OCI-LY1 (cell line): ENCODE data around the gene MYH16.

Experiments
- H2AFZ ChIP-seq: fragments of 200-600 bp; sonication (generic), shearing (Covaris generic); 2 replicates; pipeline ENCODE4 v1.6.0; 2014; ENCODE audit warnings: antibody characterized with exemption, mild to moderate bottlenecking, low read length
- H3F3A ChIP-seq: fragments of 200-600 bp; sonication (generic), shearing (Covaris generic); 2 replicates; pipeline ENCODE4 v1.6.0; 2014; ENCODE audit warnings: mild to moderate bottlenecking, antibody characterized with exemption, low read length, moderate library complexity; ENCODE audit not compliant: insufficient read depth
- H3K27ac ChIP-seq: fragments of 200-600 bp; sonication (generic); 2 replicates; pipeline ENCODE4 v1.5.1; 2014; ENCODE audit warnings: low read length, mixed run types, mild to moderate bottlenecking, low read depth; ENCODE audit not compliant: poor library complexity, severe bottlenecking
- H3K27me3 ChIP-seq: fragments of 200-600 bp; sonication (generic); 2 replicates; pipeline ENCODE4 v1.6.0; 2014; ENCODE audit warnings: antibody characterized with exemption, mild to moderate bottlenecking, low read length, moderate library complexity; ENCODE audit not compliant: insufficient read depth
- H3K36me3 ChIP-seq: fragments of 200-600 bp; sonication (generic); 2 replicates; pipeline ENCODE4 v1.6.1; 2014; ENCODE audit warnings: mild to moderate bottlenecking, antibody characterized with exemption, low read length, moderate library complexity, mixed read lengths; ENCODE audit not compliant: insufficient read depth
- H3K4me1 ChIP-seq: fragments of 200-600 bp; sonication (generic); 2 replicates; pipeline ENCODE4 v1.5.1; 2014; ENCODE audit warnings: mild to moderate bottlenecking, low read length, moderate library complexity; ENCODE audit not compliant: insufficient read depth, severe bottlenecking
- H3K4me2 ChIP-seq: fragments of 200-600 bp; sonication (generic), shearing (Covaris generic); 2 replicates; pipeline ENCODE4 v1.6.1; 2014; ENCODE audit warnings: low read length
- H3K4me3 ChIP-seq: fragments of 200-600 bp; sonication (generic); 2 replicates; pipeline ENCODE4 v1.5.1; 2014; ENCODE audit warnings: low read length, low read depth, mild to moderate bottlenecking, mixed read lengths; ENCODE audit not compliant: poor library complexity, severe bottlenecking
- H3K79me2 ChIP-seq: fragments of 200-600 bp; shearing (Covaris generic); 2 replicates; pipeline ENCODE4 v1.6.1; 2016; ENCODE audit warnings: mixed run types, low read length, mixed read lengths; ENCODE audit not compliant: insufficient read depth
- H3K9ac ChIP-seq: fragments of 200-600 bp; sonication (generic), shearing (Covaris generic); 2 replicates; pipeline ENCODE4 v1.6.1; 2014; ENCODE audit warnings: mild to moderate bottlenecking, low read length, mixed read lengths
- H3K9me2 ChIP-seq: fragments of 200-600 bp; sonication (generic), shearing (Covaris generic); 2 replicates; pipeline ENCODE4 v1.6.1; 2014; ENCODE audit warnings: low read depth, mild to moderate bottlenecking, low read length, mixed read lengths
- H3K9me3 ChIP-seq: fragments of 200-600 bp; shearing (Covaris generic); 2 replicates; pipeline ENCODE4 v1.6.1; 2014; ENCODE audit warnings: low read length, mixed read lengths
- H4K20me1 ChIP-seq: fragments of 200-600 bp; sonication (generic), shearing (Covaris generic); 2 replicates; pipeline ENCODE4 v1.6.0; 2016; ENCODE audit warnings: mild to moderate bottlenecking, low read length; ENCODE audit not compliant: insufficient read depth
- CTCF ChIP-seq: fragments of 200-600 bp; sonication (generic), shearing (Covaris generic); IDR thresholded peaks from 2 replicates; pipeline ENCODE4 v1.5.1; 2017; ENCODE audit warnings: mild to moderate bottlenecking, antibody characterized with exemption, low read length, moderate library complexity, mixed read lengths
- EZH2 ChIP-seq: fragments of 200-600 bp; sonication (generic), shearing (Covaris generic); IDR thresholded peaks from 2 replicates; pipeline ENCODE4 v1.8.0; 2017; ENCODE audit warnings: borderline replicate concordance, mixed run types, mild to moderate bottlenecking, antibody characterized with exemption, low read length, moderate library complexity, mixed read lengths

The MYH16 gene

GRCh38 chr7:99265848-99266480 lies 6.7 kb upstream of the MYH16 start:
- Histone ChIP-seq H2AFZ (no peak overlapping the region), H3K4me1 (no peaks in the 10 kb centered on the region), H3K9me3 (no peaks in the 10 kb centered on the region), H3K27me3 (peaks cover 10% of the 10 kb centered on the region; the same call in 1 of the 2 replicates), H3K79me2 (no peaks in the 10 kb centered on the region), H3K4me3 (no peak overlapping the region), H3K4me2 (no peak overlapping the region), H3K27ac (no peak overlapping the region), H4K20me1 (no peaks in the 10 kb centered on the region), H3K9me2 (no peaks in the 10 kb centered on the region), H3K9ac (no peak overlapping the region), H3F3A (no peaks in the 10 kb centered on the region), H3K36me3 (no peaks in the 10 kb centered on the region)
- TF ChIP-seq CTCF (no peak), EZH2 (no peak)

GRCh38 chr7:99267481-99267840 lies 5.2 kb upstream of the MYH16 start:
- no peak overlapping the region for H3K4me2 ChIP-seq

GRCh38 chr7:99267841-99268576 lies 4.6 kb upstream of the MYH16 start:
- no peak overlapping the region for H3K9ac ChIP-seq
- TF ChIP-seq EZH2: no peak
- no peak for TF ChIP-seq CTCF
- no peak overlapping the region for H3K27ac ChIP-seq
- no peak overlapping the region for H3K4me3 ChIP-seq
- H3K4me2 ChIP-seq: no peak overlapping the region
- peaks cover 10% of the 10 kb centered on the region; the same call in 1 of the 2 replicates for H3K27me3 ChIP-seq
- H3K4me1 ChIP-seq: no peaks in the 10 kb centered on the region
- no peaks in the 10 kb centered on the region for H3K79me2 ChIP-seq
- H2AFZ ChIP-seq: no peak overlapping the region
- H3K9me3 ChIP-seq: no peaks in the 10 kb centered on the region
- no peaks in the 10 kb centered on the region for H4K20me1 ChIP-seq
- H3K9me2 ChIP-seq: no peaks in the 10 kb centered on the region
- no peaks in the 10 kb centered on the region for H3K36me3 ChIP-seq
- no peaks in the 10 kb centered on the region for H3F3A ChIP-seq

More at GRCh38 chr7:99267481-99267840, 5.2 kb upstream of the MYH16 start:
- H3K27me3 ChIP-seq: peaks cover 10% of the 10 kb centered on the region; the same call in 1 of the 2 replicates
- H4K20me1 ChIP-seq: no peaks in the 10 kb centered on the region
- no peaks in the 10 kb centered on the region for H3K9me2 ChIP-seq
- TF ChIP-seq EZH2 (no peak), CTCF (no peak)
- H3K79me2 ChIP-seq: no peaks in the 10 kb centered on the region
- H2AFZ ChIP-seq: no peak overlapping the region
- no peak overlapping the region for H3K9ac ChIP-seq
- H3K27ac ChIP-seq: no peak overlapping the region
- no peak overlapping the region for H3K4me3 ChIP-seq
- H3F3A ChIP-seq: no peaks in the 10 kb centered on the region
- no peaks in the 10 kb centered on the region for H3K9me3 ChIP-seq
- no peaks in the 10 kb centered on the region for H3K4me1 ChIP-seq
- no peaks in the 10 kb centered on the region for H3K36me3 ChIP-seq
